CD4-positive, alpha-beta T cell treated with Interleukin-2 at 100 ng/mL for 4 hours (primary cell): ENCODE measurements around the gene MUC20.
"Not testable (repeated sequence)": the region's sequence is repeated elsewhere in the genome, so short reads cannot be mapped to it uniquely, and the experiment has no call there.

Experiments used
- DNase-seq: peaks from one replicate; pipeline ENCODE4 v3.0.0-alpha.2; 2020; ENCODE audit warnings: low spot score

Gene MUC20

DNA sequence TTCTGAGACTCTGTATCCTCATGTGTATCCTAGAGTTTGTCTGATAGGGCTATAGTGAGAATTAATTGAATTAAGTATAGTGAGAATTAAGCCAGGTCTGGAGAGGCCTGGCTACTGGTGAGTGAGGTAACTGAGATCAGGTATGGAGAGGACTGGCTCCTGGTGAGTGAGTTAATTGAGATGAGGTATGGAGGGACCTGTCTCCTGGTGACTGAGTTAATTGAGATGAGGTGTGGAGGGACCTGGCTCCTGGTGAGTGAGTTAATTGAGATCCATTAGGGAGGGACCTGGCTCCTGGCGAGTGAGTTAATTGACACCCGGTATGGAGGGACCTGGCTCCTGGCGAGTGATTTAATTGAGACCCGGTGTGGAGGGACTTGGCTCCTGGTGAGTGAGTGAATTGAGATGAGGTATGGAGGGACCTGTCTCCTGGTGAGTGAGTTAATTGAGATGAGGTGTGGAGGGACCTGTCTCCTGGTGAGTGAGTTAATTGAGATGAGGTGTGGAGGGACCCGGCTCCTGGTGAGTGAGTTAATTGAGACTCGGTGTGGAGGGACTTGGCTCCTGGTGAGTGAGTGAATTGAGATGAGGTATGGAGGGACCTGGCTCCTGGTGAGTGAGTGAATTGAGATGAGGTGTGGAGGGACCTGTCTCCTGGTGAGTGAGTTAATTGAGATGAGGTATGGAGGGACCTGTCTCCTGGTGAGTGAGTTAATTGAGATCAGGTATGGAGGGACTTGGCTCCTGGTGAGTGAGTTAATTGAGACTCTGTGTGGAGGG lies 10.5 kb upstream of the MUC20 start:
- DNase-seq = not testable (repeated sequence)

DNA sequence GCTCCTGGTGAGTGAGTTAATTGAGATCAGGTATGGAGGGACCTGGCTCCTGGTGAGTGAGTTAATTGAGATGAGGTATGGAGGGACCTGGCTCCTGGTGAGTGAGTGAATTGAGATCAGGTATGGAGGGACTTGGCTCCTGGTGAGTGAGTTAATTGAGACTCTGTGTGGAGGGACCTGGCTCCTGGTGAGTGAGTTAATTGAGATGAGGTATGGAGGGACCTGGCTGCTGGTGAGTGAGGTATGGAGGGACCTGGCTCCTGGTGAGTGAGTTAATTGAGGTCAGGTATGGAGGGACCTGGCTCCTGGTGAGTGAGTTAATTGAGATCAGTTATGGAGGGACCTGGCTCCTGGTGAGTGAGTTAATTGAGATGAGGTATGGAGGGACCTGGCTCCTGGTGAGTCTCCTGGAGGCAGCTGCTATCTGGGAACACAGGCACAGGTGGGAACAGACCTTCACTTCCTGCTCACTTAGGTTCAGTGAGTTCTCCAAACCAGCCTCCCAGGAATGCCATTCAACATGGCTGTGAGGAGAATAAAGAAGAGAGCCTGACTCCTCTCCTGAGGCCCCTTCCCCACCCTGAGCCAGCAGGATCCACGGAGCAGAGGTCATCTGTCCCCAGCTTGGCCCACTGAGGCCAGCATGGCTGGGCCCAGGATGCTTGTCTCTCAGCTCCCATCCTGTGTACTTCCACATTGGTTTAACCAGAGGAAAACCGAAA lies 9.5 kb upstream of the MUC20 start:
- DNase-seq = not testable (repeated sequence)

DNA sequence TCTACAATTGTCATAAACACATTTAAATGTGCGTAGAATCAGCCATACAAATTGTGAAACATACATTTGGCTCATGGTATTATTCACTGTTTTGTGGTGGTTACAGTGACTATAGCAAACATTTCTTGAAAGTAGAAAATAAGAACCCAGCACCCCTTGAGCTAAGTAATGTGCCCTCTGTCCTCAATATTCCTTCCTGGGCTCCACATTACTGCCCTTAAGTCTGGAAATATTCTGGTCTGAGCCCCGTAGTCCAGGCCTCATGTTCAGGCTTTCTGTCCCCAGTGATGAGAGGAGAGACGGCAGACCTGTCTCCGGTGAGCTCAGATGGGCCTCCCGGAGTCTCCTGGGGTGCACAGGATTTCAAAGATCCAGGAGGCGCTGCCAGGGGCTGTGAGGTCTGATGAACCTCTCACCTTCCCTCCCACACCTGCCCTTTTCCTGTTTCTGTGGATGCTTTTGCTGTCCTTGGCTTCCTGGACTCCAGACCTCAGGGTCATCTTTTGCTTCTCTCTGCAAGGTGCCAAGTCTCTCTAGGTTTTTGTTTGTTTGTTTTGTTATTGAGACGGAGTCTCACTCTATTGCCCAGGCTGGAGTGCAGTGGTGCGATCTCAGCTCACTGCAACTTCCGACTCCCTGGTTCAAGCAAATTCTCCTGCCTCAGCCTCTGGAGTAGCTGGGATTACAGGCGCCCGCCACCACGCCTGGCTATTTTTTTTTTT lies 8.8 kb upstream of the MUC20 start:
- no peak for DNase-seq

DNA sequence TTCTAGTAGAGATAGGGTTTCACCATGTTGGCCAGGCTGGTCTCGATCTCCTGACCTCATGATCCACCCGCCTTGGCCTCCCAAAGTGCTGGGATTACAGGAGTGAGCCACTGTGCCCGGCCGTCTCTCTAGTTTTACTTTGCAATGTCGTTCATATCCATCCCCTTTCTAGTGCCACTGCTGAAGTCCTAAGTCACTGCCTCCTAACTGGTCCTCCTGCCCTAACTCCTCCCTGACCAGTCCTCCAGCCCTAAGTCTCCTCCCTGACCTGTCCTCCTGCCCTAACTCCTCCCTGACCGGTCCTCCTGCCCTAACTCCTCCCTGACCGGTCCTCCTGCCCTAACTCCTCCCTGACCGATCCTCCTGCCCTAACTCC lies 8.3 kb upstream of the MUC20 start:
- DNase-seq = not testable (repeated sequence)

DNA sequence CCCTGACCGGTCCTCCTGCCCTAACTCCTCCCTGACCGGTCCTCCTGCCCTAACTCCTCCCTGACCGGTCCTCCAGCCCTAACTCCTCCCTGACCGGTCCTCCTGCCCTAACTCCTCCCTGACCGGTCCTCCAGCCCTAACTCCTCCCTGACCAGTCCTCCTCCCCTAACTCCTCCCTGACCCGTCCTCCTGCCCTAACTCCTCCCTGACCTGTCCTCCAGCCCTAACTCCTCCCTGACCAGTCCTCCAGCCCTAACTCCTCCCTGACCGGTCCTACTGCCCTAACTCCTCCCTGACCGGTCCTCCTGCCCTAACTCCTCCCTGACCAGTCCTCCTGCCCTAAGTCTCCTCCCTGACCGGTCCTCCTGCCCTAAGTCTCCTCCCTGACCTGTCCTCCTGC lies 7.6 kb upstream of the MUC20 start:
- DNase-seq = not testable (repeated sequence)

DNA sequence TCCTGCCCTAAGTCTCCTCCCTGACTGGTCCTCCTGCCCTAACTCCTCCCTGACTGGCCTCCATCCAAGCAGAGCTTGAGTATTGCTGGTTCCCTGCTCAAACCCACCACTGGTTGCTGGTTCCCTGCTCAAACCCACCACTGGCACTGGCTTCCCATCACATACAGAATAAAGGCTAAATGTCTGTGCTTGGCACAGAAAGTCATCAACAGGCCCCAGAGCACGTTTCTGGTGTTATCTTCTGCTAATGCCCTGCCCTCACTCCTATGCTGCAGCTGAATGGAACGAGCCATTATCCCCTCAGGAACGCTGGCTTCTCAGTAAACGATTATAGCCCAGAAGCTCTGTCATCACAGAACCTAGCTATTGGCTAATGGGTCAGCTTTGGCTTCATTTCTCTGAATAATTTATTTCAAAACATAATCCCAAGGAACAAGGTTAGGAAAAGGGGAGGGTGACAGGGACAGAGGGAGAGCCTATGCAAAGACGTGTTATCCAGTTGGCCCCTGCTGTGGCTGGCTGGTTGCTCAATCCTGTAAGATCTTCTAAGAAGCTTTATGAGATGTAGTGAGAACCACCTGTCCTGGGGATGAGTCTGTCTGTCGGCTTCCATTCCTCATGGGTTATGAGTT lies 6.3 kb upstream of the MUC20 start:
- DNase-seq = no peak

DNA sequence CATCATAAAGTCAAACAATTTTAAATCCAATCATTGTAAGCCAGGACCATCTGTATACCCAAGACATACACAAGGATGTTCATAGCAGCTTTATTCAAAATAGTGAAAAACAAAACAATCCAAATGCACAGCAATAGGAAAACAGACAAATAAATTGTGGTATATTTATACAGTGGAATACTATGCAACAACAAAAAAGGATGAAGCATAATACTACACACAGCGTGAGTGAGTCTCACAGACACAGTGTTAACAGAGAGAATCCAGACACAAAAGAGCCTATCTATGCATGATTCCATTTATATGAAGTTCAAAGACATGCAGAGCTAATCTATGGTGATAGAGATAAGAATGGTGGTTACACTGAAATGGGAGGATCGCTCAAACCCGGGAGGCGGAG lies 5.6 kb upstream of the MUC20 start:
- DNase-seq = no peak

DNA sequence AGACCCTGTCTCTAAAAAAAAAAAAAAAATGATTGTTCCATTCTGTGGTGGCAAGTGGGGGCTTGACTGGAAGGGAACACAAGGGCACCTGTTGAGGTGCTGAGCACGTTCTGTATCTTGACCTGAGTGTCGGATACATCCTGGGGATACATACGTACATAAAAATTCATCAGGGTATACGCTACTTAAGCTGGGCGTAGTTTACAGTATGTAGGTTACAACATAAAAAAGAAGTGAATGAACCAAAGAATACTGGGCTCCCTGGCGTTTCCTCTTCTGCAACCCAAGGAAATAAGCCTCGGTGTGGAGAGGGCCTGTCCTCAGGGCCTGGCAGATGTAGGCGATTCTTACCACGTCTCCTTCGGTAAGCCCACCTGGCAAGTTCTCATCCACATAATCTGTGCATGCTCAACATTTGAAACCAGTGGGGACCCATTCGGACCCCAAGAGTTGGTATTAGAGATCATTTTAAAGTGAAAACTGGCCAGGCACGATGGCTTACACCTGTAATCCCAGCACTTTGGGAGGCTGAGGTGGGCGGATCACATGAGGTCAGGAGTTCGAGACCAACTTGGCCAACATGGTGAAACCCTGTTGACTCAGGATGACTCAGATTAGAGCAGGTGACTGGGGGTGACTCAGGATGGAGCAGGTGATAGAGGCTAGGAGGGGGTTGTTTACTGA lies 5.1 kb upstream of the MUC20 start:
- peak; percentile 34 for DNase-seq

DNA sequence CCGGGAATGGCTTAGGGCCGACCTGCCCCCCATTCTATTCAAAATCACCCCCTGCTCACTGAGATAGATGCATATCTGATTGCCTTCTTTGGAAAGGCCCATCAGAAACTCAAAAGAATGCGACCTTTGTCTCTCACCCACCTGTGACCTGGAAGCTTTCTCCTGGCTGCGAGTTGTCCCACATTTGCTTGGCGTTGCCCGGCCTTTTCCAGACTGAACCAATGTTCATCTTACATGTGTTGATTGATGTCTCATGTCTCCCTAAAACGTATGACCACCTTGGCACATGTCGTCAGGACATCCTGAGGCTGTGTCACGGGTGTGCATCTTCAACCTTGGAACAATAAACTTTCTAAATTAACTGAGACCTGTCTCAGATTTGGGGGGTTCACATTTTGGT lies 3.4 kb upstream of the MUC20 start:
- no peak for DNase-seq

DNA sequence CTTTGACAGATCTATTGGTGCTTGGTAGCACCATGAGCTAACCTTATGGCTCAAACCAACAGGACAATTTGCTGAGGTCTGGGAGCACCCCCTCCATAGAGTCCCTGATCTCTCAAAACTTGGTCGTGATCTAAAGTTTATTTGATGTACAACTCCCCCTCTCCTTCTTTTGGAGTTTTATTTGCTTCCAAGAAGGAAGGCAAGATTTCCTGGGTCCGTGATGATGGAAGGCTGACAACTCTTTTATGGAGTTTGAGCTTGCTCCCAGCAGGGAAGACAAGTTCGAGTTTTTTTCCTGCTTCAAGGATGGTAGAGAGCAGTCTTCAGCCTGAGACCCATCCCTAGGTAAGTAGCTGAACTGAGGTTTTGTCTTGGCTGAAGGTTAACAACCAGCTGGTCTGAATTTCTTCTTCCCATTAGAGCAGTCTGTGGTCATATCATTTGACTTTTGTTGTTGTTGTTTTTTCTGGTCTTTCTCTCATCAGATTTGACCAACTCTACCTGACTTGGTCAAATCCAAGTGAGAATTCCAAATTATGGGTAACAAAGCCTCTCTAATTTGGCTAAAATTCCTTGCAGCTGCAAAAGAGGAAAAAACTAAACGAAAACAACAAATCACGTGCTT lies 2.8 kb upstream of the MUC20 start:
- no peak for DNase-seq

DNA sequence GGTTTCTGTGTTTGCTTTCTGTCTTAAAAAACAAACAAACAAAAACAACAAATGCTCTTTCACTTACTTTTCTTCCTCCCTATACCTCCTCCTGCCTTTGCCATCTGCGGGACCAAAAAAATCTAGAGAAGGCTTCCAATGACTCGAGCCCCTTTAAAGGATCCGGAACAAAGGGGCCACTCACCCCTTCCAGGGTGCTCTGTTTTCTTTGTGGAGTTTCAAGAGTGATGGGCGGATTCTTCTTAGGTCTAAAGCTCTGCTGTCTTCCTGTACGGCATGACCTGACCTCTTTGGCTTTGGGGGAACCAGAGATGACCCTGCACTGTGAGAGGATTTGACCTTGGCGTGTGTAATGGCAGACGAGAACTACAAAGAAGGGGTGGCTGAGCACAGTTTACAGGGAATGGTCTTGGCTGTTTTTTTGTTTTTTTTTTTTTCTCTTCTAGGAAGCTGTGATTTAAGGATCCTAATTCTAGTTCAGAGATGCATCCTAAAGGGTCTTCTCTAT lies 2.2 kb upstream of the MUC20 start:
- DNase-seq = no peak

DNA sequence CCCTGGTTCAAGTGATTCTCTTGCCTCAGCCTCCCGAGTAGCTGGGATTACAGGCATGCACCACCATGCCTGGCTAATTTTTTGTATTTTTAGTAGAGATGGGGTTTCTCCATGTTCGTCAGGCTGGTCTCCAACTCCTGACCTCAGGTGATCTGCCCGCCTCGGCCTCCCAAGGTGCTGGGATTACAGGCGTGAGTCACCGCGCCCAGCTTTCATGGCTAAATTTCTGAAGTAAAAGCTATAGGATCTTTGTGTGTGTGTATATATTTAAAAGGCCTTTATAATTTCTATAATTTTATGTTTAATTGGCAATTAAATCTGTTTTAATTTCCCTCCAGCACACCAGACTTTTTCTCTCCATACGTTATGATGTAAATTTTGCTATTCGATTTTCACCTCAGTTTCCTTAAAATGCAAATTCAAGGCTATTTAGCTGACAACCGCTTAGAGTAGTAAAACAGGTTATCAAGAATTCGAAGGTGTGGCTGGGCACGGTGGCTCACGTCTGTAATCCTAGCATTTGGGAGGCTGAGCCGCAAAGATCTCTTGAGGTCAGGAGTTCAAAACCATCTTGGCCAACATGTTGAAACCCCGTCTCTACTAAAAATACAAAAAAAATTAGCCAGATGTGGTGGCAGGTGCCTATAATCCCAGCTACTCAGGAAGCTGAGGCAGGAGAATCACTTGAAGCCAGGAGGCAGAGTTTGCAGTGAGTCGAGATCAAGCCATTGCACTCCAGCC lies 1.1 kb upstream of the MUC20 start:
- not testable (repeated sequence) for DNase-seq

DNA sequence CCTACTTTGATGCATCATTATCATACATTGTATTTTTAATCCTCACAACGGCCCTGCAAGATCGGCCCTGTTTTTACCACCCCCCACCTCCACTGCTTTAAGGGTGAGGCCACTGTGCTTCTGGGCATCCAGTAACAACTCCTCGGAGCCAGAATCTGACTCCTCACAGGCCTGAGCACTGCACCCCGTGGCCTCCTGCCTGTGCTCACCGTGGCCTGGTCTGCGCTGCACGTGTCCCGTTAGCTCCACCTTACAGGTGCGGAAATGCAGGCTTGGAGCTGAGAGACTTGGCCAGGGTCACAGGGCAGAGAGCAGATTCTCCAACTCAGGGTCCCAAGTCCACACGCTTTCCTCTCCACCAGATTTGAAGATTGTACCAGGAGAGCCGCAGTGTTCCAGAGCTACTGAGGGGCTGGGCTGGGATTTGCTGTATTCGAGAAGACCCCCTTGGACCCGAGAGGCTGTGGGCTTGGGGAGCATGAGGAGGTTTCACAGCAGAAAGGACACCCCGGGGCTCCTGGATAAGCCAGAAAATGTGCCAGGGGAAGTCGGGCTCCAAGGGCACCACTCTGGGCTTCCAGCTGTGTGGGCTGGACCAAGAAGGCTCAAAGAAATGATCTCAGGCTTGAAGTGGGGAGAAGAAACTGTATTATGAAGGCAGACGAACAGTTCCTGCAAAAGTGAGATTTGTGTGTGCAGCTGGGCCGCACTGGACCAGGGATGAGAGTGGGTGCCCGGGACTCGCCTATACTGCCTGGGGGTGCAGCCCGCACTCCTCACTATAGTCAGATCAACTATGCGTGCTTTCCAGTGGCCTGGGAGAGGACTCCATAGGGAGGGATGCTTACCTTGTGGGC lies 1.6 kb downstream of the MUC20 start:
- not testable (repeated sequence) for DNase-seq

DNA sequence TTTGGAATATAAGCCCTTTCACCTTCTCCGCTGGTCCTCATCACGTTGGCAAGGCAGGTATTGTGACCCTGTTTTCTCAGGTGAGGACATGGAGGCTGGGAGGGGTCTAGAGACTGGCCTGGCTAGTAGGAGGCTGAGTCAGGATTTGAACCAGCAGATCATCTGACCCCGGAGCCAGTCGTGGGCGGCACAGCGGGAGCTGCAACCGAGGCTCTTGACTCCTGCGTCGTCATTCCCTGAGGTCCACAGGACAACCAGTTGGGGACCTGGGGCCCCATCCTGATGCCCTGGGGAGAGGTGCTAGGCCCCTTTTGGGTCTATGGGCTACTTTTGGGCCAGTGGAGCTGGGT lies 2.2 kb downstream of the MUC20 start:
- DNase-seq = not testable (repeated sequence)

DNA sequence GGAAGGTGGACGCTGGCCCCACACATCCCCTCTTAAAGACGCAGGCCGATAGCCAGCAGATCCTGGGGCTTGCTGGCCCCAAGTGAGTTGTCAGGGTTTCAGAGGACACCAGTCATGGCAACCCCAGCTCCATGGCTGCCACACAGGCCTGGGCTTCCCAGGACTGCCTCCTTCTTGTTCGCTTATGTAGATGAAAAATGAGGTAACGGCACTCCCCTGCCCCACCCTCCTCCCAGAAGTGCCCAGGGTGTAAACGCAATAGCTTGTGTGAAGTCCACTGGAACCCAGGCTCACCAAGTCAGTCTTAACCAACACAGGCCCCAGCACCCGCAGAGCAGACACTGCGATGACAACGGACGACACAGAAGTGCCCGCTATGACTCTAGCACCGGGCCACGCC lies 3.6 kb downstream of the MUC20 start:
- DNase-seq = not testable (repeated sequence)

DNA sequence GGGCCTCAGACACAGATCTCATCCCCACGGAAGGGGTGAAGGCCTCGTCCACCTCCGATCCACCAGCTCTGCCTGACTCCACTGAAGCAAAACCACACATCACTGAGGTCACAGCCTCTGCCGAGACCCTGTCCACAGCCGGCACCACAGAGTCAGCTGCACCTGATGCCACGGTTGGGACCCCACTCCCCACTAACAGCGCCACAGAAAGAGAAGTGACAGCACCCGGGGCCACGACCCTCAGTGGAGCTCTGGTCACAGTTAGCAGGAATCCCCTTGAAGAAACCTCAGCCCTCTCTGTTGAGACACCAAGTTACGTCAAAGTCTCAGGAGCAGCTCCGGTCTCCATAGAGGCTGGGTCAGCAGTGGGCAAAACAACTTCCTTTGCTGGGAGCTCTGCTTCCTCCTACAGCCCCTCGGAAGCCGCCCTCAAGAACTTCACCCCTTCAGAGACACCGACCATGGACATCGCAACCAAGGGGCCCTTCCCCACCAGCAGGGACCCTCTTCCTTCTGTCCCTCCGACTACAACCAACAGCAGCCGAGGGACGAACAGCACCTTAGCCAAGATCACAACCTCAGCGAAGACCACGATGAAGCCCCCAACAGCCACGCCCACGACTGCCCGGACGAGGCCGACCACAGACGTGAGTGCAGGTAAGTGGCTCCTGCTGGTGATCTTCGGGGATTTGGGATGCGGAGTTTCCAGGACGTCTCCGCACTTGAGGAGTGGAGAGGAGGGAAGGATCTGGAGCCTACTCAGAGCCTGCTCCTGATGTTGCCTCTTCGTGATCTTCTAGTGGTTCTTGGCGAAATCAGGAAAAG lies 5.3 kb downstream of the MUC20 start:
- not testable (repeated sequence) for DNase-seq

DNA sequence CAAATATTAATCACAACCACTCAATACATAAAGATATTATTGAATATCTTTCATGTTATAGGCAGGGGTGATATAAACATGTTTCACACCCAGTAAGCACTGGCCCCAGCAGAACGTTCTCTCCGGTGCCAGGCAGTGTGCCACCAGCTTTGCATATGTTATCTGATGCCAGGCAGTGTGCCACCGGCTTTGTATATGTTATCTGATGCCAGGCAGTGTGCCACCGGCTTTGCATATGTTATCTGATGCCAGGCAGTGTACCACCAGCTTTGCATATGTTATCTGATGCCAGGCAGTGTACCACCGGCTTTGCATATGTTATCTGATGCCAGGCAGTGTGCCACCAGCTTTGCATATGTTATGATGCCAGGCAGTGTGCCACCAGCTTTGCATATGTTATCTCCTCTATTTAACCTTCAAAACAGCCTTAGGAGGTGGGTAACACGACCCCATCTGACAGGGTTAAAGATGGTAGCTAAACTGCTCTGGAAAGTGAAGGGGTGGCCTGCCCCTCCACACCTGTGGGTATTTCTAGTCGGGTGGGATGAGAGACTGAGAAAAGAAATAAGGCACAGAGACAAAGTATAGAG lies 6.9 kb downstream of the MUC20 start:
- DNase-seq = no peak

DNA sequence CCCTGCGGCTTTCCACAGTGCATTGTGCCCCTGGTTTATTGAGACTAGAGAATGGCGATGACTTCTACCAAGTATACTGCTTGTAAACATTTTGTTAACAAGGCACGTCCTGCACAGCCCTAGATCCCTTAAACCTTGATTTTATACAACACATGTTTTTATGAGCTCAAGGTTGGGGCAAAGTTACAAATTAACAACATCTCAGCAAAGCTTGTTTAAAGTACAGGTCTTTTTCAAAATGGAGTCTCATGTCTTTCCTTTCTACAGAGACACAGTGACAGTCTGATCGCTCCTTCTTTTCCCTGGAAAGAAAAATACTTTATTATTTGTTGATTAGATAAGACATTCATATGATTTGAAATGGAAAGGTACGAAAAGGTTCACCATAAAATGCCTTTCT lies 8.0 kb downstream of the MUC20 start:
- DNase-seq = not testable (repeated sequence)
